Measurements from ENCODE around the gene PI16.

Gene PI16

GRCh38 chr6:36959555-36960250 is 5.2 kb downstream of the PI16 start:
- DNase-seq = no peak

GRCh38 chr6:36961441-36962435 is 7.2 kb downstream of the PI16 start:
- DNase-seq = no peak

- peak; percentile 13 for DNase-seq
These were observed 8.3 kb downstream of the PI16 start for GRCh38 chr6:36962874-36963273.

GRCh38 chr6:36963451-36964290 is 9.1 kb downstream of the PI16 start:
- no peak for DNase-seq

GRCh38 chr6:36964349-36964748 is 9.8 kb downstream of the PI16 start:
- DNase-seq = no peak

GRCh38 chr6:36964908-36965307 is 10.4 kb downstream of the PI16 start:
- no peak for DNase-seq

GRCh38 chr6:36967301-36967700 is 12.8 kb downstream of the PI16 start:
- no peak for DNase-seq

GRCh38 chr6:36967757-36968156 is 13.2 kb downstream of the PI16 start:
- no peak for DNase-seq

- no peak for DNase-seq
These were observed 13.9 kb downstream of the PI16 start for GRCh38 chr6:36968266-36968977.

GRCh38 chr6:36969240-36969691 is 14.7 kb downstream of the PI16 start:
- no peak for DNase-seq

- no peak for DNase-seq
These were observed 15.7 kb downstream of the PI16 start for GRCh38 chr6:36969988-36970891.

- no peak for DNase-seq
These were observed 16.6 kb downstream of the PI16 start for GRCh38 chr6:36970892-36971842.

- no peak for DNase-seq
These were observed 17.6 kb downstream of the PI16 start for GRCh38 chr6:36971921-36972673.

GRCh38 chr6:36973190-36973589 is 18.7 kb downstream of the PI16 start:
- DNase-seq = no peak

GRCh38 chr6:36973647-36974046 is 19.1 kb downstream of the PI16 start:
- DNase-seq = no peak

- DNase-seq = no peak
These were observed 20.9 kb downstream of the PI16 start for GRCh38 chr6:36975231-36976006.

GRCh38 chr6:36976007-36976264 is 21.4 kb downstream of the PI16 start:
- DNase-seq = no peak

GRCh38 chr6:36976509-36976908 is 22.0 kb downstream of the PI16 start:
- DNase-seq = no peak

GRCh38 chr6:36976931-36977330 is 22.4 kb downstream of the PI16 start:
- DNase-seq = no peak

Measured in DMS153 (cell line).